ENCODE data around the gene CALU.

Gene CALU

DNA sequence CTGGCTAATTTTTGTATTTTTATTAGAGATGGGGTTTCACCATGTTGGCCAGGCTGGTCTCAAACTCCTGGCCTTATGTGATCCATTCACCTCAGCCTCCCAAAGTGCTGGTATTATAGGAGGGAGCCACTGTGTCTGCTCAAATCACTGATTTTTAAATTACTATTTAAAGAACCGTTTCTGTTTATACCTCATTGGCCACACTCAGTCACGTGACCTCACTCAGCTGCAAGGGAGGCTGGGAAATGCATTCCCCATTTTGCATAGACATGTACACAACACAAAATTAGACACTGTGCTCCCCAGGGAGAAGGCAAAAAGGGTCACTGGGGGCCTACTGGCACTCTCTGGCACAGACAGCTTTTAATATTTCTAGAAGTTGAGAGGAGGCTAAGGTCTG, 13.6 kb upstream of the CALU start:
- no peak for DNase-seq

DNA sequence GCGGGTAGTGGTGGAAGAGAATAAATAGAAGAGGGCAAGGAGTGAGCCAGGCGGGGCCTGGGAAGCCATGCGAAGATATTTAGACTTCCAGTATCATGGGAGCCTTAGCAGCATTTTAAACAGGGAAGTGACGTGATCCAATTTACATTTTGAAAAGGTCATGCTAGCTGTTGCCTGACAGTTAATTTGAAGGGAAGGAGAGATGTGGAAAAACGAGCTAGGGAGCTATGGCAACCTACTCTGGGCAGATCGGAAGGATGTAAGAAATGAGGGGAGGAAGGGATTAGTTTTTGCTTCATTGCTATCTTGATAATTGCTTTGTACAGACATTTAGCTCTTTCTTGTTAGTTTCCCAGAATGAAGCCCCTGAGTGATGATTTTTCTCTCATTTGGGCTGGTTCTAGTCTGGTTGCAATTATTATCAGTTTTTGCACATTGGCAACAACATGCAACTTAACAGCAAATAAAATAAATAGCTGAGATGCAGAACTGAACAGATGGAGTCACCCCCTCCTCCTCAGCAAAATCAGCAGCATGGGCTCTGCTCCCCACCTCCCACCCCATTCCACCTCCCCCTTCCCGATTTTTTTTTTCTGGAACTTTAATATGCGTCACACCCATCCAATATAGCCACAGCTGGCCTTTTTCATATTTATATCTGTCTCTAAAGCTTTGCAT, 13.0 kb upstream of the CALU start:
- no peak for DNase-seq

DNA sequence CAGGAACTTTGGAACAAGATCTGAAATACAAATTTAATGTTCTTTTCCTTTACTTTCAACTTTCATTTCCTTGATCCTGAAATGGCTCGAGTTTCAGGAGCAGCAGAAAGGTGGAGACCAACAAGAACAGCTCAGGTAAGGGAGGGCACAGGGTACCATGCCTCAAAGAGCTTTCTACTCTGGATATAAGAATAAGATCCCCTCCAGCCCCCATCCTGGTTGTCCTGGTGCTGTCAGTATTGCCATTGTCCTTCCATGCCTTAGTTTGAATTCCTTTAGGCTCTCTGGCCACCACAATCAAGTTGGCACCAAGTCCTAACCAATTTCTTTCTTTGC, 12.5 kb upstream of the CALU start:
- DNase-seq, result no peak

DNA sequence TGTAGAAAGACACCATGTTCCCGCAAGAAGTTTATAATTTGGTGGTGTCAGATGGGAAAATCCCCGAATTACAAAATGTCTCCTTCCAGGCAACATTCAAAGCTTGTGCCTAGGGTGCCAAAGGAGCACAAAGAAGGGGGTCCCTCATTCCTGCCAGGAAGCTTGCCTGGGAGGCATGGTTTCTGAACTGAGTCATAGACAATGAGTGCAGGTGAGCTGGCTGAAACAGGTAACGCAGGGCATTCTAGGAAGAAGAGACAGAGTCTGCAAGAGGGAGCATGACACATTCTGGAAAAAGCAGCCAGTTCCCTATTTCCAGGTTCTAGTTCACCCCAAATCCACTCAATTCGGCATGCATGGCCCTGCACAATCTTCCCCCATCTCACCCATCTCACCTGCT, 11.9 kb upstream of the CALU start:
- DNase-seq, result no peak

DNA sequence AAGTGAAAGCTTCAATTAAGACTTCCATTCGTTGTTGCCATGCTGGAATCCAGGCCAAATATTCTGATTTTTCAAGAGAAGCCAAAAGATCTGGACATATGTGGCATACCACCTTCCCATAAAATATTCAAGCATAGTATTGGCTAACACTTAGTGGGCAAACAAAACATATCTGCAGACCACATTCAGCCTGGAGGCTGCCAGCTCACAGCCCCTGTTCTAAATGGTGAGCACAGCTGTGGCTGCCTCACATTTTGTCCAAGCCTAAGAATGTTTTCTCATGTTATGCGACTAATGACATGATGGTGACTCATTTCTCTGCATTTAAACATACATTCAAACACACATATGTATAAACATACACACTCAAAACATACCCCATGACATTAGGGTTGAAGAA, 10.6 kb upstream of the CALU start:
- DNase-seq, result no peak

DNA sequence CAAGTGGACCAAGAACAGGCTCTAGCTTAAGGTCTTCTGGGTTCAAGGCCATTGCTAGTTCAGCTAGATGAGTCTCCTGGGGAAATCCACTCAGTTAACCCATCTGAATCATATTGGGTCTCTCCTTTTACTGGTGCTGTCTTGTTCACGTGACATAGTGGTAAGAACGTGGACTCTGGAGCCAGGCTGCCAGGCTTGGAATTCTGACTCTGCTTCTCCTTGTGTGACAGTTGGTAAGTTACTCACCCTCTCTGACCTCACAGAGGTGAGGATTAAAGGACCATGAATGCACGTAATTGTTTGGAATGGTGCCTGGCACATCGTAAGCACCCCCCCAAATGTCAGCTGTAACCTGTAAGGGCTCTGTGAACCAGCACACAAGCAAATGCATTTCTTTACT, 9.7 kb upstream of the CALU start:
- DNase-seq, result no peak

DNA sequence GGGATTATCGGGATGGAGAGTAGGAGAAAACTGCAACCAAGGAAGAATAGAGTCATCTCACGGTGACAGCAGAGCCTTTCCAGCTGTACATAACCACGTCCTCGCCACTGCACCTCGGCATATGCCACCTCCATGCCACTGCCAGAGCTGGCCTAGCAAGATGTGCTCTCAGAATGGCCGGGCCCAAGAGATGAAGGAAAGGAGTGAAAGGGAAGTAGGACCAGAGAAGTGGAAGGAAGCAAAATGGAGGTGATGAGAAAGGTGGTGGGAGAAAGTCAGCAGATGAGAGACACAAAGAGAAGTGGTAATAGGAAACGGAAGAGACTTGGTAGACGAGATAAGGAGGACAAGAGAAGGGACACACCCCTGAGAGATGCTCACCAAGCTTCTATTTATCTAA, 8.0 kb upstream of the CALU start:
- no peak for DNase-seq

DNA sequence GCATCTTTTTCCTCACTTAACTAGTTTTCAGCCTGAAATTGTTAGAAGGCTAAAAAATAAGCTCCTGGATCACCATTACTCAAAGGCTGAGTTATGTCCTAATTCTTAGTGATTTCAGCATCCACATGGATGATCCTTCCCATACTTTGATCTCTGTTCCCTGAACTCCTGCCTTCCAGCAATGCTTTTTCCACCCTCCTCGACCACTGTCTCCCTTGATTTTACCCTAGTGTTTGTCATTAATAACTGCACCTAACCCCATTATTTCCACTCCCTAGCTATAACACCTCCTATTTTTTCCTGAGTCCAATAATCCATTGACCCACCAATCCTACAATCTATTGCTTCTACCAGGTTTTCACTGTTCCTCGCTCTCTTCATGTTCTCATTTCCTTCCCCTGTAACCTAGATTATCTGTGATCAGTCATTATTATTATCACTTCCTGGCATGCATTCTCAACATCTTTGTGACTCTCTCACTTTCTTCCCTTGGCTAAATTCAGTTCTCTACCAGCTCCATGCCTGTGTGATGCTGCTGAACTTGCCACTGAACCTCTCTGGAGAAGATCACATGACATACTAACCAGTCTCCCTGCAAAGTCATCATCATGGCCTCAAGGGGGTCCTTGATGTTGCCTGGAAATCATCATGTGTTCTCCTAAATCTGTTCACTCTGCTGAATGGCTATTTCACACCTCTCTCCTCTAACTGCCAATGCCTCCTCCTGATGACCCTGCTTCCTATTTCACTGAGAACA, 6.5 kb upstream of the CALU start:
- no peak for DNase-seq

DNA sequence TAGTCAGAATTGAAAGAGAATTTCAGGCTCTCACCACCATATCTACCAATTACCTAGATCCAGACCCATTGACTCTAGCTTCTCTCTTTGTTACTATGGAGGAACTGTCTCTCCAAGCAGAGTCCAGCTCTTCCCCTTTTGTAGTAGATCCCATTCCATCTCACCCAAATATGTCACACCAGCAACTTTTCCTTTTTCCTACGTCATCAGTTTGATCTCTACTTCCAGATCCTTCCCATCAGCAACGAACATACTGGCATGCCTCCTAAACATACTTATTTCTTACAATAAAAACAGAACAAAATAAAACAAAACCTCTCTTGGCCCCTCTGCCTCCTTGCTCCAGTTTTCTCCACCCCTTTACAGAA, 5.9 kb upstream of the CALU start:
- no peak for DNase-seq

DNA sequence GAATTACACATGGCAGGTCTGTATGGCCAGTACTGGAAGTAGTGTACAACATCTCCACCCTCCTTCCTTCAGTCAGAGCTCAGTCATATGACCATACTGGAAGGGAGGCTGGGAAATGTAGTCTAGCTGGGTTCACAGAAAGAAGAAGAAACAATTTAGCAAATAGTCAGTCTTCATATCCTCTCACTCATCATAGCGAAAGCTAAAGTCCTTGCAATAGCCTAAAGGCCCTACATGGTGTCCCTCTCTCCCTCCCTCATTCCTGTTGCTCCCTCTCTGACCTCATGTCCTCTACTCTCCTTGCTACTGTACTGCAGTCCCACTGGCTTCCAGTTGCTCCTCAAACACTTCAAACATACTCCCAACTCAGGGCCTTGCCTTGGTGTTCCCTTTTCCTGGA, 4.3 kb upstream of the CALU start:
- no peak for DNase-seq

DNA sequence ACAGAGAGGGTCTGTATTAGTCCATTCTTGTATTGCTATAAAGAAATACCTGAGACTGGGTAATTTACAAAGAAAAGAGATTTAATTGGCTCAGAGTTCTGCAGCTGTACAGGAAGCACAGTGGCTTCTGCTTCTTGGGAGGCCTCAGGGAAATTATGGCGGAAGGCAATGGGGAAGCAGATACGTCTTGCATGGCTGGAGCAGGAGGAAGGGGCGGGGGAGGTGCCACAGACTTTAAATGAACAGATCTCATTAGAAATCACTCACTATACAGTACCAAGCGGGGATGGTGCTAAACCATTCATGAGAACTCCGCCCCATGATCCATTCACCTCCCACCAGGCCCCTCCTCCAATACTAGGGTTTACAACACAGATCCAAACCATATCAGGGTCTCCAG, 3.7 kb upstream of the CALU start:
- DNase-seq, result no peak

DNA sequence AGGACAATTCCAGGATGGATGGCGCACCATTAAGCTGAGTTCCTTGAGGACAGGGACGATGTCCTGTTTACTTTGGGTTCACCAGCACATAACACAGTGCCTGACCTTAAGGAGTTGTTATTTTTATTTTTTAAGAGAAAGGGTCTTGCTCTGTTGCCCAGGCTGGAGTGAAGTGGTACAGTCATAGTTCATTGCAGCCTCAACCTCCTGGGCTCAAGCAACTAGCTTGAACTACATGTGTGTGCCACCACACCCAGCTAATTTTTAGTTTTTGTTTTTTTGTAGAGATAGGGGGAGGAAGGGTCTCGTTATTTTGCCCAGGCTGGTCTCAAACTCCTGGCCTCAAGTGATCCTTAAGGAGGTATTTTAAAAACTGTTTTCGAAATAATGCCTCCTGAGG, 1.7 kb upstream of the CALU start:
- no peak for DNase-seq

DNA sequence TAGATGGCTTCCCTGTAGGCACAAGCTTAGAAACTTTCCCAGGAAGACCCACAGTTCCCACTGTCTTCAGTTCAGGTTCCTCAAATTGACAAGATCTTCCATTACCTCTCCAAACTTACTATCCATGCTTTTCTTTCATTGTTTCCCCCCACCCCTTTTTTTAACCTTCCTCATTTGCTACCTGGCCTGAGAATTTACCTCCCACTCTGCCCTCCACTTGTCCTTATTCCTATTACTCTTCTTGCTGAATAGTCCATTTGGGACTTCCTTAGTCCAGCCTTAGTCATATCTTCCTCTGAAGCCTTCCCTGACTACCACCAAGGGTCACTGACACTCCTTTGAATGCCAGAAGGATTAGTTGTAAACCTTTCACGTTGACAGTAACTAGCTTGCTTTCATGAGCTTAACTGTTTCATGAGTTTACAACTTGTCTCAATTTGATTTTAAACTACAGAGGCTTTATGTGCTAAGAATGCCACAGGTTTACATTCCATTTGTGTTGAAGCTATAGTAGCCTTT, 1.2 kb upstream of the CALU start:
- no peak for DNase-seq

DNA sequence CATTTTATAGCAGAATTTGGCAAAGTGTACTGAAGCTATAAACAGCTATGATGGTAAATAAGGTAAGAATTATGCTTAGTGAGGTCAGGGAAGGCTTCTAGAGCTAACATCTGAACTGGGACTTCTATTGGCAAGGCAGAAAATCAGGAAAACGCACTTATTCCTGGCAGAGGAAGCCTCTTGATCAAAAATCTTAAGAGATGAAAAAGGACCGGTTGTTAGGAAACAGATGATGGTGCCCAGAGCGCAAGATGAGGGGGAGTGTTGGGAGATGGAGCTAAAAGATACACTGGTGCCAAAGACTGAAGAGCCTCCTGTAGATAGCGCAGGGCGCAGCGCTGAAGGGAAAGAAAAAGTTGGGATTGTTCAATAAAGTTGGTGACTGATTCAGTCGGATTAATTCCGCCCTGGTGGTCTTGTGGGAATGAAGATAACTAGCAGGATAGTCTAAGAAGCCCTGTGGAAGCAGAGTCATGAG, 550 bp upstream of the CALU start:
- no peak for DNase-seq

DNA sequence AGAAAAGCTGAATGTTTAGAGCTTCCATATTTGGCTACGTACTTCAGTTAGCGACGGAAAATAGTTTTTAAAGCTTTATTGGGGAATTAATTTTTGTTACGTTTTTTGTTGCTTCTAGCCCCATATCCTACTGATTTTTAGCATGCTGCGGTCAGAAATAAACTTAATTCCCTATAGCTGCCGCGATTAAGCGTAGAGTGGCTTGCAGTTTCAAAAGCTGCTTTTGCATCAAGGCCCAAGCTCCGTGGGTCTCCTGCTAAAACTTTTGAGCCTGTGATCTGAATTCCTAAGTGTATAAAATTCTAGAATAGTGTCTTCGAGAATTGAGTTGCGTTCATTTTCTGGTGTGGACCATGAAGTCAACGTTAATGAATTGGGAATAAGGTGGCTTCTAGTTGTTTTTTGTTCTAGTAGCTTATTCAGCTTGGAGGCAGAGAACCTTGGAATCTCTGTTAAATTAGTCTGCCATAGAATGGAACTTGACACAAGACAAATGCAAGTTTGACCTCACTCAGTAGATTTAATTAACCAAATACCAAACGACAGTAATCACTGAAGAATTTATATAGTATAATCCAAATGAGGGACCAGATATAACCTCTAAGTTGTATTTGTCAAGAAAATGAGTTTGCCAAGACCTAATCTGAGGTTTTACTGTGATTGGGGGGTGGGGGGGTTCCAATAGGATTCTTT, 977 bp downstream of the CALU start:
- no peak for DNase-seq

DNA sequence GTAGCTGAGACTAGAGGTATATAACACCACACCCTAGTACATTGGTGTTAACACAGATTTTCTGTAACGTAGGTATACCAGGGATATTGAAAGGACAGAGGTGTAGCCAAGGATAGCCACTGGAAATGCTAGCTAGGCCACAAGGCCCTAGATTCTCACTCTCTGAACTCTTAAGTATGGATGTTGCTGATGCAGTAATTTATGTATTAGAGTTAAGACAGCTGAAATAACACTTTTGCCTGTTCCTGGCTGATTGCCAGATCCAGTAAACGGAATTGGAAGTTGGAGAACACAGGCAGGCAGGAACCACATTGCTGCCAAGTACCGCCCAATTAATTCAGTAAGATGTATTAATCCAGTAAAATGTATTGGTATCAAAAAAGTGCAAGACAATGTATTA, 1.8 kb downstream of the CALU start:
- no peak for DNase-seq

DNA sequence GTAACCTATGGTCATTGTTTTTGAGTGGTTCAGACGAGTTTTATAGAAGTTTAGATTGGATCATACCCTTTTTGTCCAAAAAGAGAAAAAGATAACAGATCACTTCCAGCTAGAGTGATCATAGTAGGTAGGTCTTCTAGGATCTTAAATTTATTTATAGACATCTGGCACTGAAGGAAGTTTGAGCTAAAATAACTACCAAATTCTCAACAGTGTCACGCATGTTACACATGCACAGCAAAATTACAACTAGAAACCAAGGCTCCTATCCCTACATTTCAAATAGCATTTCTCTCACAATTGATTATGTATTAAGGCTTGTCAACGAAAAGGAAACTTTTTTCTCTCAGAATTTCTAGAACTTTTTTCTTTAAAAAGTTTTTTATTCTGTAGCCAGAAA, 2.3 kb downstream of the CALU start:
- DNase-seq, result no peak

DNA sequence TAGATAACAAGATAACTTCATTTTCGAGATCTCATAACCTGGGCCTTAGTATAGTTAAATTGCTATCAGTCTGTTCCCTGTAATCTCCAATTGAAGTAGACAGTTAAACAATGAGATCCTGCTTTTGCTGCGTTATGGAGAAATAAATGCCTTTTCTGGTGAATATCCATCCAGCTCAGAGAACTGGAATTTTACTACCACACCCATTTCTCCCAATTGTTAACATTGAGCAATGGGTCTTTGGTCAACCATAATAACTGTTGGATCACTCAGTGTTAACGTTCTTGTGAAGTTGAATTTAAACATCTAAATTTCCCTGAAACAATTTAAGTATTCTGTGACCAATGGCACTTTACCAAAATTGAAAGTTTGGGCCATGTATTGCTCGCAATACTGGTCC, 3.0 kb downstream of the CALU start:
- DNase-seq, result no peak

DNA sequence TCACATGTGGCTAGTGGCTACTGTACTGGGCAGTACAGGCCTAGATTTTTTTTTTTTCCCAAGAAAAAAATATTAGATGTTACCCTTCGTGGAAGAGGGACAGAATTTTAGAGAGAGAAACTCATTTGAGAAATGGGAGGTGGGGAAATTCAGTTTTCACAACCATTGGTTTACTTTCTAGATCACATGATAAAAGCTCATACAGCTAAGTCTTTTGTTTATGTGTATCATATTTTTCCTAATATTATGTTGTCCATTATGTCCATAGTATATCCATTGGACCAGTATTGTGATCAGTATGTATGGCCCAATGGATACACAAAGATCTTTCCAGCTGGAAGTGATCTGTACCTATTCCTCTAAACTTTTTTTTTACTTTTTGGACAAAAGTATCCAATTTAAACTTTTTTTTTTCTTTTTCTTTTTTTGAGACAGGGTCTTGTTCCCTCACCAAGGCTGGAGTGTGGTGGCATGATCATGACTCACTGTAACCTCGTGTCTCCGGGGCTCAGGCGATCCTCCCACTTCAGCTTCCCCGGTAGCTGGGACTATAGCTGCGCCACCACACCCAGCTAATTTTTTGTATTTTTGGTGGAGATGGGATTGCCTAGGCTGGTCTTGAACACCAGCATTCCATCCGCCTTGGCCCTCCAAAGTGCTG, 4.1 kb downstream of the CALU start:
- no peak for DNase-seq

DNA sequence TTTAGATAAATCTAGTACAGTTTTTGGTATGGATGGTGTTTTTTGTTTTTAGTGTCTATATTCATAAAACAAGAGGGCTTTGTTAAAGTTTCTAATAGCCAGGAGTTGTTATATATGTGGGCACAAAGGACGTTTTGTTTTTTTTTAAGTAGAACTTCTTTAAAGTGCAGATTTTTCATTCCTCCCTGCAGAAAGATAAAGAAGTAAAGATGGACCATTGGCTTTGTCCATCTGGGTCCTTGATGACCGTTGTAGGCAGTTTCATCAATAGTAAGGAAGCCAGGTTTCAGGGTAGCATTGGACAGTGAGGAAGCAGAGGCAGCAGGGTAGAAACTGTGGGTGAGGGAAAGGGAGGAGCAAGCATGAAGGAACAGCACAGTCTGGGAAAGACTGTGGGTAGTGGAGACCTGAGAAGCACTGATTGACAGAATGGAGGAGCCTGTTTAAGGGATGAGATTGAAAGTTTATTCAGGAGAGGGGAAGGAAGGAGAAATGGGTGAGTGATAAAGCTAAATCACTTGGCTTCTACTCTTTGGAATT, 5.3 kb downstream of the CALU start:
- DNase-seq, result no peak

DNA sequence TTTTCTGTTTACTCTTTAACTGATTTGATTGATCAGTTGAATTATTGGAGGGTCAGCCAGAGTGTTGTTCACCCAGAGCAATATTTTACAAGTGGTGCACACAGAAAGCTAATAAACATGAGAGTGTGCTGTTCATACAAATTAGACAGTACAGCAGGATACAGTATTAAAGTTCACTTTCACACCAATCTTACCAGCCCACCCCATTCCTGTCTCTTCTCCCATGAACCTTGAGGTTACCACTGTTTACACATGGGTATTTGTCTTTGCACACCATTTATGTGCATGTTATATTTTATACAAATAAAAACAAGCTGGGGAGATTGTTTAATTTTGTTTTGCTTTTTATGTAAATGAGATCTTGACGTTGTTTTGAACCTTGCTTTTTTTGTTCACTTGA, 6.5 kb downstream of the CALU start:
- DNase-seq, result no peak

DNA sequence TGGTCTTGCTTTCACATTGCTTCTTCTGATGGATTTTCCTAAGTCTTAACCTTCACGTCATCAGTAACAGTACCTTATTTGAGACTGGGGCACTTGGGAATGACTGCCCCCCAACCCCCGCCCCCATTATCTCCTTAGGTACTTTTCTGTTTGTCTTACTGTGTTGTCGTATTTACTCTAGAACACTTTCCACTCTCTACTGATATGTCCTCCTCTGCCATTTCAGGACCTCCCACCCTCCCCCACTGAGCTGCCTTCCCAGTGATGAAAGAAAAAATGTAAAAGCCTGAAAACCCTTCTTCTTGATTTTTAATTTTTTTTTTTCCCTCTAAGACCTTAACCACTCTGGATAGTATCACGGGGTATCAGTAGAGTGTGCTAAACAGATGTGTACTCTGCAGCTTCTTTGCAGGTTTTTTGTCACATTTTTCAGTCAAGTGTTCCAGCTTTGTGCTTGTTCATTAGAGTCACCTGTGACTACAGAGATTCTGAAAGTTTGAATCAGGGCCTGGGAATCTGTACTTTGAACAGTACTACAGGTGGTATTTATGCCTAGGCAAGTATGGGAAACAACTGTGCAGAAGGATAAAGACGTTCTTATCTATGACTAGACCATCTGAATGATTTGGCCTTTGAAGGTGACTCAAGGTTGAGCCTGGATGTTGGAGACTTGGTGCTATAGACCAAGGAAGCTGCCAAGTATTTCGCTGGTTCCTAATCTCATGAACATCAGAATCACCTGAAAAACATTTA, 8.3 kb downstream of the CALU start:
- no peak for DNase-seq

DNA sequence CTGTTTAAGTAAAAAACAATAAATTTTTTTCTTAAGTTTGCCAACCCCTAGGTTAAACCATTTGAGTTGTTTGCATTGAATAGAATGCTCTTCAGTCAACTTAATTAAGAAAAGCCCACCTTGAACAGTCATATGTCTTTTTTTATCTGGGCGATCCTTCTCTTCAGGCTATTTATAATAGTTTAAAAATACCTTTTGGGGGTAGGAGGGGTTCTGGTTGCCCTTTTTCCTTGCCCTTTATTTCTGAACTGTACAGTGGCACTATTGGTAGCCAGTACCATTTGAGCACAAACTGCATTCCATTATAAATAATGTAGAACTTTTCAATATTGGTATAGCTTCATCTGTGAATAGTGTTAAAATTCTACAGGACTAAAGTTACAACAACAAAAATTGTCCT, 13.1 kb downstream of the CALU start:
- DNase-seq, result no peak
